HFF-Myc (cell line): Measurements from ENCODE around the gene SEPHS2.

Experiments used
- DNase-seq: peaks from one replicate; pipeline ENCODE4 v3.0.0-alpha.2; 2011; ENCODE audit warnings: low read depth; ENCODE audit errors: extremely low read depth
- H3K4me3 ChIP-seq: replicated peaks from 2 replicates; pipeline ENCODE4 v1.5.1; 2011; ENCODE audit warnings: low read depth, mild to moderate bottlenecking, control low read depth, low read length
- TF ChIP-seq, protein P1 (sequence below): IDR thresholded peaks from 2 replicates; pipeline ENCODE4 v1.5.1; 2012; ENCODE audit warnings: mild to moderate bottlenecking, low read depth, low read length, control low read depth; ENCODE audit errors: missing control alignments

The SEPHS2 gene

DNA sequence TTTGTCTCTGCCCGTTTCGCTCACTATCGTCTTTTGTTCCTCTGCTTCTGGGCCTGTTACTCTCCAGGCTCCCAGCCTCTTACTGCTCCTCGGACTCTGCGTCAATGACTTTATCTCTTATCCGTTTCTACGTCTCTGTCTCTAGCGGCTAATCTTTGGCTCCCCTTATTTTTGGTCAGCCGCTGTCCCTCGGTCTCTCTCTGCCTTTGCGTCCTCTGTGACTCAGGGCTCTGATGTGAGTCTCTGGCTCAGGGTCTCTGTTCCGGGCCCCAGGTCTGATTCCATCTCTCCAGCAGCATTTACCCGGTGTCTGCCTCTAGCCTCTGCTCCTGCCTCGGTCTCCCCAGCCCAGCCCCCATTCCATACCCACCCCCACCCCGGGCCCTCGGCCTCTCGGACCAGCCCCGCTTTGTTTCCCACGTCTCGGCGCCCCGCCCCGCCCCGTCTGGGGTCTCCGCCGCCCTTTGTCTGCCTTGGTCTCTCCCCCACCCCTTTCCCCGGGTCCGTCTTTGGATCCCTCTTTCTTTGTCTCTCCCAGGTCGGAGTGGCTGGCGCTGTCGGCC, 51.0 kb downstream of the SEPHS2 start:
- TF ChIP-seq, protein P1, sequence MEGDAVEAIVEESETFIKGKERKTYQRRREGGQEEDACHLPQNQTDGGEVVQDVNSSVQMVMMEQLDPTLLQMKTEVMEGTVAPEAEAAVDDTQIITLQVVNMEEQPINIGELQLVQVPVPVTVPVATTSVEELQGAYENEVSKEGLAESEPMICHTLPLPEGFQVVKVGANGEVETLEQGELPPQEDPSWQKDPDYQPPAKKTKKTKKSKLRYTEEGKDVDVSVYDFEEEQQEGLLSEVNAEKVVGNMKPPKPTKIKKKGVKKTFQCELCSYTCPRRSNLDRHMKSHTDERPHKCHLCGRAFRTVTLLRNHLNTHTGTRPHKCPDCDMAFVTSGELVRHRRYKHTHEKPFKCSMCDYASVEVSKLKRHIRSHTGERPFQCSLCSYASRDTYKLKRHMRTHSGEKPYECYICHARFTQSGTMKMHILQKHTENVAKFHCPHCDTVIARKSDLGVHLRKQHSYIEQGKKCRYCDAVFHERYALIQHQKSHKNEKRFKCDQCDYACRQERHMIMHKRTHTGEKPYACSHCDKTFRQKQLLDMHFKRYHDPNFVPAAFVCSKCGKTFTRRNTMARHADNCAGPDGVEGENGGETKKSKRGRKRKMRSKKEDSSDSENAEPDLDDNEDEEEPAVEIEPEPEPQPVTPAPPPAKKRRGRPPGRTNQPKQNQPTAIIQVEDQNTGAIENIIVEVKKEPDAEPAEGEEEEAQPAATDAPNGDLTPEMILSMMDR, result no peak
- peak overlapping the region; percentile 63 for H3K4me3 ChIP-seq
- no peak for DNase-seq
